ENCODE measurements around the gene ZNF654. TPM values are rescaled to one million over a fixed set of nuclear protein-coding genes. Genes with fewer than 3 reads are reported as not detected.

The ZNF654 gene
- total and polyA plus RNA-seq, 9 of the 15 experiments (the other 6 are each of a cell fraction or from before 2014, with no cell fraction given) = 2.4 to 8.6 (median 5.1) TPM

- no peak for TF ChIP-seq CLOCK (CRISPR knock-in tag; IDR thresholded peaks at IDR 0.05; ENCODE audit: borderline replicate concordance)
- TF ChIP-seq GATAD2B (IDR thresholded peaks at IDR 0.05; ENCODE audit: borderline replicate concordance) = peak; percentile 65; the same call in 1 of the 2 replicates
- peak in 1 of 2 experiments; percentile 76 for TF ChIP-seq AFF1 (IDR thresholded peaks at IDR 0.05; ENCODE audit: low read depth in 1 of 2, partially characterized antibody in 2 of 2)
- no peak for TF ChIP-seq ZNF444 (CRISPR knock-in tag; IDR thresholded peaks at IDR 0.05)
- no peak for TF ChIP-seq ZC3H4 (CRISPR knock-in tag; IDR thresholded peaks at IDR 0.05; ENCODE audit: borderline replicate concordance)
- TF ChIP-seq NR2C2 (CRISPR knock-in tag; IDR thresholded peaks at IDR 0.05) = peak; percentile 99
- TF ChIP-seq NR2C2 (tag; IDR thresholded peaks at IDR 0.05) = peak; percentile 99
- TF ChIP-seq C11orf30 (IDR thresholded peaks at IDR 0.05; ENCODE audit: low read depth) = peak; percentile 88
- peak; percentile 36; the same call in 1 of the 2 replicates for TF ChIP-seq MTA2 (IDR thresholded peaks at IDR 0.05; ENCODE audit: low read depth)
- peak; percentile 28 for TF ChIP-seq MYC (IDR thresholded peaks at IDR 0.05; ENCODE audit: low read depth, low read length)
- no peak for TF ChIP-seq MYC (CRISPR knock-in tag; IDR thresholded peaks at IDR 0.05; ENCODE audit: borderline replicate concordance, low read depth)
- TF ChIP-seq HLTF (IDR thresholded peaks at IDR 0.05) = 0 out of 2 replicates have a peak, but pooled peaks have one; percentile 23
- TF ChIP-seq NEUROD1 (IDR thresholded peaks at IDR 0.05; ENCODE audit: borderline replicate concordance, low read depth, low read length, partially characterized antibody) = peak; percentile 64
- TF ChIP-seq ZFX (CRISPR knock-in tag; IDR thresholded peaks at IDR 0.05) = peak; percentile 84
- peak; percentile 69; the same call in 1 of the 2 replicates for TF ChIP-seq TRIM28 (IDR thresholded peaks at IDR 0.05)
- TF ChIP-seq ZNF696 (CRISPR knock-in tag; conservative IDR thresholded peaks at IDR 0.05) = no peak
- TF ChIP-seq FOXP4 (CRISPR knock-in tag; IDR thresholded peaks at IDR 0.05; ENCODE audit: borderline replicate concordance) = peak; percentile 85; the same call in 1 of the 2 replicates
- TF ChIP-seq ZNF584 (CRISPR knock-in tag; IDR thresholded peaks at IDR 0.05; ENCODE audit: low read depth) = no peak
- TF ChIP-seq ZNF75A (CRISPR knock-in tag; IDR thresholded peaks at IDR 0.05) = no peak
These were observed 90.7 kb downstream of the ZNF654 start, which contains the start of gene C3orf38 (continued) for GRCh38 chr3:88149509-88150362.

Data from K562 (cell line).